A549 (cell line): Measurements from ENCODE around the gene TPI1. TPM values are rescaled to one million over a fixed set of nuclear protein-coding genes. Genes with fewer than 3 reads are reported as not detected.

ENCODE experiments used
- ATAC-seq, 2 experiments: fragments of 200-7000 bp in 1 of 2; fragments of >200 bp in 1 of 2; cut with Nextera tagmentation in 1 of 2; cut with Tn5 transposase in 1 of 2; 3 replicates each; pipeline versions ENCODE4 v1.8.0 to v1.9.1; 2018 to 2020; ENCODE audit warnings: mild to moderate bottlenecking in 1 of 2, moderate library complexity in 1 of 2
- CTCF ChIA-PET: fragments of 300-600 bp; sonication (Branson Sonifier 250); formaldehyde crosslinking; extraction: SDS; loops from one replicate; lab custom pipeline; 2021; ENCODE audit warnings: antibody characterized with exemption, inconsistent platforms; lab: Yijun Ruan, JAX
- POLR2A ChIA-PET: fragments of 350-600 bp; formaldehyde crosslinking; extraction: SDS; loops from one replicate; lab custom pipeline; 2021; ENCODE audit warnings: antibody characterized with exemption, inconsistent platforms; lab: Yijun Ruan, JAX
- DNase-seq, 2 experiments: peaks; one replicate each; pipeline versions ENCODE4 v3.0.0 to v3.0.0-alpha.2; 2011 to 2016; ENCODE audit warnings: low read depth in 1 of 2, low spot score in 1 of 2
- FAIRE-seq: peaks from 2 replicates; lab custom pipeline; 2011; peaks lifted over from hg19 to GRCh38; lab: Jason Lieb, UNC
- H3K27ac ChIP-seq, 2 experiments: fragments of >200 bp; sonication (Bioruptor Twin); formaldehyde crosslinking; 3 replicates each; pipeline ENCODE4 v1.5.1; 2016 to 2017
- H3K4me1 ChIP-seq: fragments of >200 bp; sonication (Bioruptor Twin); formaldehyde crosslinking; 3 replicates; pipeline ENCODE4 v1.6.1; 2016
- H3K4me2 ChIP-seq: fragments of >200 bp; sonication (Bioruptor Twin); formaldehyde crosslinking; 3 replicates; pipeline ENCODE4 v1.6.1; 2016
- H3K4me3 ChIP-seq: fragments of >200 bp; sonication (Bioruptor Twin); formaldehyde crosslinking; 3 replicates; pipeline ENCODE4 v1.5.1; 2016
- H3K9me3 ChIP-seq: fragments of >200 bp; sonication (Bioruptor Twin); formaldehyde crosslinking; 3 replicates; pipeline ENCODE4 v1.6.1; 2016
- BHLHE40 ChIP-seq: IDR thresholded peaks from 2 replicates; pipeline ENCODE4 v1.6.1; 2012; ENCODE audit warnings: low read depth, low read length, inconsistent platforms
- CHD2 ChIP-seq: fragments of 150-350 bp; IDR thresholded peaks from 2 replicates; pipeline ENCODE4 v1.6.1; 2014; ENCODE audit warnings: low read length; ENCODE audit not compliant: partially characterized antibody
- FOSL2 ChIP-seq, 2 experiments: fragments of 450-650 bp in 1 of 2; fragments of >200 bp in 1 of 2; sonication (Bioruptor Twin) in 1 of 2; formaldehyde crosslinking; IDR thresholded peaks; 2 replicates each; pipeline versions ENCODE4 v1.5.0 to v1.6.1; 2016 to 2020; ENCODE audit warnings: mild to moderate bottlenecking in 1 of 2, moderate library complexity in 1 of 2
- FOXS1 ChIP-seq: fragments of 250-450 bp; sonication (Bioruptor Pico); IDR thresholded peaks from 2 replicates; pipeline ENCODE4 v1.5.0; 2020; ENCODE audit warnings: mild to moderate bottlenecking, moderate library complexity
- GATA3 ChIP-seq: IDR thresholded peaks from 2 replicates; pipeline ENCODE4 v1.6.1; 2012; ENCODE audit warnings: borderline replicate concordance
- JUN ChIP-seq, 2 experiments: fragments of >200 bp; sonication (Bioruptor Twin); formaldehyde crosslinking; IDR thresholded peaks; 2 replicates in 1 of 2; 3 replicates in 1 of 2; pipeline ENCODE4 v1.6.1; 2016 to 2017
- JUNB ChIP-seq: fragments of >200 bp; sonication (Bioruptor Twin); formaldehyde crosslinking; IDR thresholded peaks from 2 replicates; pipeline ENCODE4 v1.6.1; 2016
- KDM1A ChIP-seq: fragments of 200-600 bp; sonication (generic); IDR thresholded peaks from 2 replicates; pipeline ENCODE4 v1.6.1; 2016; ENCODE audit warnings: low read depth, mild to moderate bottlenecking
- KDM5A ChIP-seq: fragments of 200-600 bp; sonication (generic); IDR thresholded peaks from 2 replicates; pipeline ENCODE4 v1.6.1; 2016; ENCODE audit warnings: antibody characterized with exemption, mild to moderate bottlenecking
- MAFK ChIP-seq: fragments of 450-650 bp; IDR thresholded peaks from 2 replicates; pipeline ENCODE4 v1.6.1; 2014; ENCODE audit not compliant: partially characterized antibody
- MYC ChIP-seq: IDR thresholded peaks from 2 replicates; pipeline ENCODE4 v1.6.1; 2012; ENCODE audit warnings: mild to moderate bottlenecking, inconsistent platforms, low read length, improper control_type of control experiment, borderline replicate concordance
- NFE2L2 ChIP-seq: fragments of 150-350 bp; conservative IDR thresholded peaks from 2 replicates; pipeline ENCODE4 v1.6.1; 2014; ENCODE audit warnings: low read length
- NPAS2 ChIP-seq: fragments of 250-450 bp; sonication (Bioruptor Pico); IDR thresholded peaks from 2 replicates; pipeline ENCODE4 v1.8.0; 2022; ENCODE audit warnings: mild to moderate bottlenecking, moderate library complexity, borderline replicate concordance
- RAD21 ChIP-seq, 2 experiments: fragments of >200 bp in 1 of 2; sonication (Bioruptor Twin) in 1 of 2; formaldehyde crosslinking in 1 of 2; IDR thresholded peaks in 1 of 2; conservative IDR thresholded peaks in 1 of 2; 2 replicates in 1 of 2; 3 replicates in 1 of 2; pipeline ENCODE4 v1.6.1; 2012 to 2018; ENCODE audit warnings: inconsistent platforms in 1 of 2
- RARB ChIP-seq: fragments of 250-450 bp; sonication (Bioruptor Pico); IDR thresholded peaks from 2 replicates; pipeline ENCODE4 v1.8.0; 2021; ENCODE audit warnings: mild to moderate bottlenecking, moderate library complexity
- RCOR1 ChIP-seq: fragments of 150-350 bp; IDR thresholded peaks from 2 replicates; pipeline ENCODE4 v1.6.1; 2014; ENCODE audit warnings: antibody characterized with exemption, low read length, low read depth
- SMC3 ChIP-seq: fragments of >200 bp; sonication (Bioruptor Twin); formaldehyde crosslinking; IDR thresholded peaks from 3 replicates; pipeline ENCODE4 v1.6.1; 2018; ENCODE audit warnings: inconsistent platforms
- SREBF2 ChIP-seq: fragments of 450-650 bp; IDR thresholded peaks from 2 replicates; pipeline ENCODE4 v1.6.1; 2014; ENCODE audit warnings: mild to moderate bottlenecking, moderate library complexity
- TFCP2L1 ChIP-seq: fragments of 250-450 bp; sonication (Bioruptor Pico); IDR thresholded peaks from 2 replicates; pipeline ENCODE4 v1.5.0; 2021; ENCODE audit warnings: mild to moderate bottlenecking
- TP53 ChIP-seq: fragments of 250-450 bp; sonication (Bioruptor Pico); IDR thresholded peaks from 2 replicates; pipeline ENCODE4 v1.5.0; 2021; ENCODE audit warnings: mild to moderate bottlenecking, moderate library complexity
- ZSCAN20 ChIP-seq: fragments of 250-450 bp; sonication (Bioruptor Pico); IDR thresholded peaks from 2 replicates; pipeline ENCODE4 v1.8.0; 2022; ENCODE audit warnings: mild to moderate bottlenecking, moderate library complexity
- WGBS: methylation state at CpG from one replicate; pipeline ENCODE4 v1.1.6; 2017; ENCODE audit errors: missing lambda C conversion rate; 5-methylcytosine and 5-hydroxymethylcytosine counted together
- polyA plus RNA-seq, 4 experiments: library from polyadenylated mRNA; depleted of rRNA in 3 of 4; stranded (reverse); fragments of >200 nt; fragmentation: RNase III in 1 of 4; extraction: RNeasy Plus Mini Kit Qiagen cat#74134 plus additional on column Dnase treatment in 1 of 4; gene quantifications; 2 replicates in 3 of 4; 3 replicates in 1 of 4; pipeline ENCODE4 v1.2.3, GENCODE V29; 2011 to 2017
- TF ChIP-seq, protein P1 (sequence below): IDR thresholded peaks from 2 replicates; pipeline ENCODE4 v1.6.1; 2012
- TF ChIP-seq, protein P2 (sequence below): fragments of 250-450 bp; sonication (Bioruptor Pico); IDR thresholded peaks from 2 replicates; pipeline ENCODE4 v1.5.0; 2020; ENCODE audit warnings: low read depth, mild to moderate bottlenecking, moderate library complexity
- TF ChIP-seq, protein P3 (sequence below): fragments of 200-600 bp; sonication (generic); IDR thresholded peaks from 2 replicates; pipeline ENCODE4 v1.6.1; 2016; ENCODE audit warnings: antibody characterized with exemption, mild to moderate bottlenecking, moderate library complexity
- TF ChIP-seq, protein P4 (sequence below): fragments of >200 bp; sonication (Bioruptor Twin); formaldehyde crosslinking; IDR thresholded peaks from 3 replicates; pipeline ENCODE4 v1.6.1; 2016

TPI1 gene
- polyA plus RNA-seq, 2 of the 4 experiments (the other 2 are of a cell fraction), result 1,293 to 1,913 TPM

DNA sequence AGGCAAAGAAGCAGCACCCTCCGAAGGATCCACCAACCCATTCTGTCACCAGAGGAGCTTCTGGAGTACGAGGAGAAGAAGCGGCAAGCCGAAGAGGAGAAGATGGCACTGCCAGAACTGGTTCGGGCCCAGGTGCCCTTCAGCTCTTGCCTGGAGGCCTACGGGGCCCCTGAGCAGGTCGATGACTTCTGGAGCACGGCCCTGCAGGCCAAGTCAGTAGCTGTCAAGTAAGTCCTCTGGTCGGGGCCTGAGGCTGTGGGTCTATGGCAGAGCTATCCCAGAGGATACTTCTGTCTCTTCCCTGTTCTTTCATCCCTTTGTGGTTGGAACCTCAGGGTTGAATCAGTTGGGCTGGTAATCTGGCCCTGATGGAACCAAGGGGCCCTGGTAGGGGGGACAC lies 5.9 kb upstream of the TPI1 start (continued):
- TF ChIP-seq, protein P1, sequence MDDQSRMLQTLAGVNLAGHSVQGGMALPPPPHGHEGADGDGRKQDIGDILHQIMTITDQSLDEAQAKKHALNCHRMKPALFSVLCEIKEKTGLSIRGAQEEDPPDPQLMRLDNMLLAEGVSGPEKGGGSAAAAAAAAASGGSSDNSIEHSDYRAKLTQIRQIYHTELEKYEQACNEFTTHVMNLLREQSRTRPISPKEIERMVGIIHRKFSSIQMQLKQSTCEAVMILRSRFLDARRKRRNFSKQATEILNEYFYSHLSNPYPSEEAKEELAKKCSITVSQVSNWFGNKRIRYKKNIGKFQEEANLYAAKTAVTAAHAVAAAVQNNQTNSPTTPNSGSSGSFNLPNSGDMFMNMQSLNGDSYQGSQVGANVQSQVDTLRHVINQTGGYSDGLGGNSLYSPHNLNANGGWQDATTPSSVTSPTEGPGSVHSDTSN, result no peak
- TF ChIP-seq TFCP2L1 (CRISPR knock-in tag) (no peak), NFE2L2 (no peak), RAD21 (conservative IDR thresholded peaks at IDR 0.05 in 1 of 2, IDR thresholded peaks at IDR 0.05 in 1 of 2) (no peak)

DNA sequence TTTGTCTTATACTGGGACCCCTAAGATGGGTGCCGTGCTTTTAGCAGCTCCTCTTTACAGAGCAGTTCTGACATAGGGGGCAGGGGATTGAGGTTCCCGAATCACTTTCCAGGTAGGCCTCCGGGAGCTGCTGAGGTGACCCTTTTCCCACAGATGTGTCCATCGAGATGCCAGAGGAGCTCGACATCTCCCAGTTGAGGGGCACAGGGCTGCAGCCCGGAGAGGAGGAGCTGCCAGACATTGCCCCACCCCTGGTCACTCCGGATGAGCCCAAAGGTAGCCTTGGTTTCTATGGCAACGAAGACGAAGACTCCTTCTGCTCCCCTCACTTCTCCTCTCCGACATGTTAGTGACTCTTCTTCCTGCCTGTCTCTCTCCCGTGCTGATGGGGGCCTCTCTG lies 4.3 kb upstream of the TPI1 start:
- ATAC-seq (no peak), DNase-seq (no peak), FAIRE-seq (no peak)
- H3K4me2 ChIP-seq, result no peak overlapping the region
- H3K9me3 ChIP-seq, result no peaks in the 10 kb centered on the region
- ChIA-PET CTCF (interaction anchor here (1.0 to 2.2 kb wide), 3 partner anchors 9 to 30 kb away, joined by 3 to 15 read pairs (median 3); partner anchors contain the start of gene SPSB2), POLR2A (no interaction called here)
- TF ChIP-seq ZSCAN20 (CRISPR knock-in tag), result no peak
- no peak for TF ChIP-seq RARB (CRISPR knock-in tag)
- no peak for TF ChIP-seq KDM5A
- TF ChIP-seq RCOR1, result no peak
- TF ChIP-seq, protein P1, result no peak
- TF ChIP-seq MAFK, result no peak
- no peak for TF ChIP-seq BHLHE40
- TF ChIP-seq SMC3, result no peak
- TF ChIP-seq, protein P2, sequence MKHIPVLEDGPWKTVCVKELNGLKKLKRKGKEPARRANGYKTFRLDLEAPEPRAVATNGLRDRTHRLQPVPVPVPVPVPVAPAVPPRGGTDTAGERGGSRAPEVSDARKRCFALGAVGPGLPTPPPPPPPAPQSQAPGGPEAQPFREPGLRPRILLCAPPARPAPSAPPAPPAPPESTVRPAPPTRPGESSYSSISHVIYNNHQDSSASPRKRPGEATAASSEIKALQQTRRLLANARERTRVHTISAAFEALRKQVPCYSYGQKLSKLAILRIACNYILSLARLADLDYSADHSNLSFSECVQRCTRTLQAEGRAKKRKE (CRISPR knock-in tag), result no peak
- H3K4me3 ChIP-seq, result no peak overlapping the region
- WGBS, result 89% methylated on average over 11 of the region's 11 CpGs
- peaks cover 10% of the 10 kb centered on the region for H3K4me1 ChIP-seq
- no peak overlapping the region for H3K27ac ChIP-seq

DNA sequence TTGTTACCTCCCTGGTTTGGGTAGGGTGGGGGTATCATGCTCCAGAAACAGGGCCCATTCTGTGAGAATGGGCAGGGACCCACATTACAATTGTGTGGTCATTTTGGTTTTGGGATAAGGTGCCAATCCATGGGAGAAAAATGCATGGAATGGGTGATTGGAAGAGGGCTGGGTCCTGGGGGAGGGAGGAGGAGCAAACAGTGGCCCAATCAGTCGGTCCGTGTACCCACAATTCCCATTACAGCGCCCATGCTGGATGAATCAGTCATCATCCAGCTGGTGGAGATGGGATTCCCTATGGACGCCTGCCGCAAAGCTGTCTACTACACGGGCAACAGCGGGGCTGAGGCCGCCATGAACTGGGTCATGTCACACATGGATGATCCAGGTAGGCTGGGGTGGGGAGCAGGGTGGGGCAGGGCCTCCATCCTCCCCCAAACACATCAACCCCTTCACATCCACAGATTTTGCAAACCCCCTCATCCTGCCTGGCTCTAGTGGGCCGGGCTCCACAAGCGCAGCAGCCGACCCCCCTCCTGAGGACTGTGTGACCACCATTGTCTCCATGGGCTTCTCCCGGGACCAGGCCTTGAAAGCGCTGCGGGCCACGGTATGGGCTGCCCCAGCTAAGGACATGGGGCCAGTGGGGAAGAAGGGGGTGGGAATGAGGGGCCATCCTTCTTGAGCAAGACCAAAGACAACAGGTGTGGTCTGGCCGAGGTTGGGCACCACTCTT lies 3.6 kb upstream of the TPI1 start:
- Histone ChIP-seq H3K27ac (no peak overlapping the region), H3K4me3 (no peak overlapping the region), H3K4me1 (peaks cover 11% of the 10 kb centered on the region), H3K9me3 (no peaks in the 10 kb centered on the region), H3K4me2 (no peak overlapping the region)
- DNase-seq (no peak), ATAC-seq (no peak), FAIRE-seq (no peak)
- TF ChIP-seq MAFK (no peak), FOXS1 (CRISPR knock-in tag) (no peak), GATA3 (no peak), KDM5A (no peak), JUN (IDR thresholded peaks at IDR 0.05) (no peak), MYC (no peak), RAD21 (conservative IDR thresholded peaks at IDR 0.05 in 1 of 2, IDR thresholded peaks at IDR 0.05 in 1 of 2) (no peak), SREBF2 (no peak), CHD2 (no peak), JUNB (no peak), KDM1A (no peak), FOSL2 (IDR thresholded peaks at IDR 0.05) (no peak), FOSL2 (CRISPR knock-in tag; IDR thresholded peaks at IDR 0.05) (no peak), NPAS2 (CRISPR knock-in tag) (no peak), TP53 (CRISPR knock-in tag) (no peak), RARB (CRISPR knock-in tag) (no peak)
- TF ChIP-seq, protein P3, sequence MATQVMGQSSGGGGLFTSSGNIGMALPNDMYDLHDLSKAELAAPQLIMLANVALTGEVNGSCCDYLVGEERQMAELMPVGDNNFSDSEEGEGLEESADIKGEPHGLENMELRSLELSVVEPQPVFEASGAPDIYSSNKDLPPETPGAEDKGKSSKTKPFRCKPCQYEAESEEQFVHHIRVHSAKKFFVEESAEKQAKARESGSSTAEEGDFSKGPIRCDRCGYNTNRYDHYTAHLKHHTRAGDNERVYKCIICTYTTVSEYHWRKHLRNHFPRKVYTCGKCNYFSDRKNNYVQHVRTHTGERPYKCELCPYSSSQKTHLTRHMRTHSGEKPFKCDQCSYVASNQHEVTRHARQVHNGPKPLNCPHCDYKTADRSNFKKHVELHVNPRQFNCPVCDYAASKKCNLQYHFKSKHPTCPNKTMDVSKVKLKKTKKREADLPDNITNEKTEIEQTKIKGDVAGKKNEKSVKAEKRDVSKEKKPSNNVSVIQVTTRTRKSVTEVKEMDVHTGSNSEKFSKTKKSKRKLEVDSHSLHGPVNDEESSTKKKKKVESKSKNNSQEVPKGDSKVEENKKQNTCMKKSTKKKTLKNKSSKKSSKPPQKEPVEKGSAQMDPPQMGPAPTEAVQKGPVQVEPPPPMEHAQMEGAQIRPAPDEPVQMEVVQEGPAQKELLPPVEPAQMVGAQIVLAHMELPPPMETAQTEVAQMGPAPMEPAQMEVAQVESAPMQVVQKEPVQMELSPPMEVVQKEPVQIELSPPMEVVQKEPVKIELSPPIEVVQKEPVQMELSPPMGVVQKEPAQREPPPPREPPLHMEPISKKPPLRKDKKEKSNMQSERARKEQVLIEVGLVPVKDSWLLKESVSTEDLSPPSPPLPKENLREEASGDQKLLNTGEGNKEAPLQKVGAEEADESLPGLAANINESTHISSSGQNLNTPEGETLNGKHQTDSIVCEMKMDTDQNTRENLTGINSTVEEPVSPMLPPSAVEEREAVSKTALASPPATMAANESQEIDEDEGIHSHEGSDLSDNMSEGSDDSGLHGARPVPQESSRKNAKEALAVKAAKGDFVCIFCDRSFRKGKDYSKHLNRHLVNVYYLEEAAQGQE, result no peak
- TF ChIP-seq, protein P4, sequence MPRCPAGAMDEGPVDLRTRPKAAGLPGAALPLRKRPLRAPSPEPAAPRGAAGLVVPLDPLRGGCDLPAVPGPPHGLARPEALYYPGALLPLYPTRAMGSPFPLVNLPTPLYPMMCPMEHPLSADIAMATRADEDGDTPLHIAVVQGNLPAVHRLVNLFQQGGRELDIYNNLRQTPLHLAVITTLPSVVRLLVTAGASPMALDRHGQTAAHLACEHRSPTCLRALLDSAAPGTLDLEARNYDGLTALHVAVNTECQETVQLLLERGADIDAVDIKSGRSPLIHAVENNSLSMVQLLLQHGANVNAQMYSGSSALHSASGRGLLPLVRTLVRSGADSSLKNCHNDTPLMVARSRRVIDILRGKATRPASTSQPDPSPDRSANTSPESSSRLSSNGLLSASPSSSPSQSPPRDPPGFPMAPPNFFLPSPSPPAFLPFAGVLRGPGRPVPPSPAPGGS, result no peak
- CTCF ChIA-PET, result interaction anchor here (0.6 to 7.0 kb wide), 11 partner anchors 9 to 111 kb away, joined by 3 to 64 read pairs (median 4); partner anchors contain the start of genes CDCA3, MLF2, SPSB2 and USP5
- POLR2A ChIA-PET, result no interaction called here
- 97% methylated on average over 9 of the region's 16 CpGs for WGBS
